Prostate gland (tissue), 2 donors: ENCODE measurements around the gene ZNF629.

Source experiments
- POLR2A ChIP-seq: fragments of 450-650 bp; IDR thresholded peaks from one replicate; pipeline ENCODE4 v1.6.1; 2016; ENCODE audit warnings: antibody characterized with exemption, mild to moderate bottlenecking
- POLR2AphosphoS5 ChIP-seq: sonication (generic); formaldehyde crosslinking; IDR thresholded peaks from one replicate; pipeline ENCODE4 v1.6.1; 2017; ENCODE audit warnings: antibody characterized with exemption
- TF ChIP-seq, protein P1 (sequence below), 4 experiments: fragments of 200-600 bp in 2 of 4; fragments of 450-650 bp in 2 of 4; sonication (generic) in 2 of 4; IDR thresholded peaks; 1 replicate in 3 of 4; 2 replicates in 1 of 4; pipeline ENCODE4 v1.5.1; 2016 to 2019; ENCODE audit warnings: antibody characterized with exemption in 4 of 4, mild to moderate bottlenecking in 2 of 4, moderate library complexity in 2 of 4

DNA sequence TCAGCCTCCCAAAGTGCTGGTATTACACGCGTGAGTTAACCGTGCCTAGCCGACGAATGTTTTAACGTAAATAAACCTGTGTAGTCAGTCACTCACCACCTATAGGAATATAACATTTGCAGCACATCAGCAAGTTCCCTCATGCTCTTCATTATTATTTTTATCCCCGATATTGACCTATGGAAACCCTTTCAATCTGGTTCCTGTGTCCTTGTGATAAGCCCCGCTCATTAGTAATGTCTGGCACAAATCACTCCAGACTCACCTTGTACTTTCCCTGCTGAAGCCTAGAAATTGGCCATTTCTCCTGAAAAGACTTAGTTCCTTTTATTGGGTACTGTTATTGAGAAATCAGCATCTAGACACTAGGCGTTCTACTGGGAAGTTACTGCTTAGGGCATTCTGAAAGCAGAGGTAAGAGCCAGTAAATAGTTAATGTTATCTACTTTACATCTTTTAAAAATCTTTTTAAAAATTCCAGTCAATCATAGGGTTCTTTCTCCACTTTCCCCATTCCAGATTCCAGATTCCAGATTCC lies 40.3 kb downstream of the ZNF629 start:
- TF ChIP-seq POLR2A (no peak), POLR2AphosphoS5 (no peak)
- TF ChIP-seq, protein P1, sequence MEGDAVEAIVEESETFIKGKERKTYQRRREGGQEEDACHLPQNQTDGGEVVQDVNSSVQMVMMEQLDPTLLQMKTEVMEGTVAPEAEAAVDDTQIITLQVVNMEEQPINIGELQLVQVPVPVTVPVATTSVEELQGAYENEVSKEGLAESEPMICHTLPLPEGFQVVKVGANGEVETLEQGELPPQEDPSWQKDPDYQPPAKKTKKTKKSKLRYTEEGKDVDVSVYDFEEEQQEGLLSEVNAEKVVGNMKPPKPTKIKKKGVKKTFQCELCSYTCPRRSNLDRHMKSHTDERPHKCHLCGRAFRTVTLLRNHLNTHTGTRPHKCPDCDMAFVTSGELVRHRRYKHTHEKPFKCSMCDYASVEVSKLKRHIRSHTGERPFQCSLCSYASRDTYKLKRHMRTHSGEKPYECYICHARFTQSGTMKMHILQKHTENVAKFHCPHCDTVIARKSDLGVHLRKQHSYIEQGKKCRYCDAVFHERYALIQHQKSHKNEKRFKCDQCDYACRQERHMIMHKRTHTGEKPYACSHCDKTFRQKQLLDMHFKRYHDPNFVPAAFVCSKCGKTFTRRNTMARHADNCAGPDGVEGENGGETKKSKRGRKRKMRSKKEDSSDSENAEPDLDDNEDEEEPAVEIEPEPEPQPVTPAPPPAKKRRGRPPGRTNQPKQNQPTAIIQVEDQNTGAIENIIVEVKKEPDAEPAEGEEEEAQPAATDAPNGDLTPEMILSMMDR (IDR thresholded peaks at IDR 0.05), result no peak
